CD4-positive, alpha-beta T cell treated with Interleukin-17A for 1 hour (primary cell): ENCODE data around the gene INPP5A.

ENCODE experiments used
- DNase-seq: peaks from one replicate; pipeline ENCODE4 v3.0.0-alpha.2; 2020

Gene INPP5A

GRCh38 chr10:132616170-132616995 is 78.8 kb downstream of the INPP5A start:
- peak; percentile 52 for DNase-seq

- no peak for DNase-seq
Observed at GRCh38 chr10:132616996-132617736, 79.6 kb downstream of the INPP5A start.

GRCh38 chr10:132617737-132618052 is 80.1 kb downstream of the INPP5A start:
- no peak for DNase-seq

GRCh38 chr10:132618158-132618919 is 80.8 kb downstream of the INPP5A start:
- no peak for DNase-seq

GRCh38 chr10:132619927-132620326 is 82.3 kb downstream of the INPP5A start:
- DNase-seq = no peak

GRCh38 chr10:132624061-132624846 is 86.7 kb downstream of the INPP5A start:
- DNase-seq = no peak

GRCh38 chr10:132624847-132625471 is 87.4 kb downstream of the INPP5A start:
- DNase-seq = no peak

- no peak for DNase-seq
Observed at GRCh38 chr10:132626019-132626760, 88.6 kb downstream of the INPP5A start.

GRCh38 chr10:132626761-132627665 is 89.4 kb downstream of the INPP5A start:
- DNase-seq = no peak

- no peak for DNase-seq
Observed at GRCh38 chr10:132627666-132628531, 90.3 kb downstream of the INPP5A start.

- no peak for DNase-seq
Observed at GRCh38 chr10:132628966-132629900, 91.6 kb downstream of the INPP5A start.

GRCh38 chr10:132630156-132630555 is 92.6 kb downstream of the INPP5A start:
- no peak for DNase-seq

- no peak for DNase-seq
Observed at GRCh38 chr10:132630666-132631337, 93.2 kb downstream of the INPP5A start.

GRCh38 chr10:132631338-132631735 is 93.8 kb downstream of the INPP5A start:
- DNase-seq = no peak

GRCh38 chr10:132632091-132632561 is 94.5 kb downstream of the INPP5A start:
- no peak for DNase-seq

GRCh38 chr10:132632851-132633684 is 95.5 kb downstream of the INPP5A start:
- DNase-seq = no peak
